ENCODE measurements around the gene TRIP12.

DNA sequence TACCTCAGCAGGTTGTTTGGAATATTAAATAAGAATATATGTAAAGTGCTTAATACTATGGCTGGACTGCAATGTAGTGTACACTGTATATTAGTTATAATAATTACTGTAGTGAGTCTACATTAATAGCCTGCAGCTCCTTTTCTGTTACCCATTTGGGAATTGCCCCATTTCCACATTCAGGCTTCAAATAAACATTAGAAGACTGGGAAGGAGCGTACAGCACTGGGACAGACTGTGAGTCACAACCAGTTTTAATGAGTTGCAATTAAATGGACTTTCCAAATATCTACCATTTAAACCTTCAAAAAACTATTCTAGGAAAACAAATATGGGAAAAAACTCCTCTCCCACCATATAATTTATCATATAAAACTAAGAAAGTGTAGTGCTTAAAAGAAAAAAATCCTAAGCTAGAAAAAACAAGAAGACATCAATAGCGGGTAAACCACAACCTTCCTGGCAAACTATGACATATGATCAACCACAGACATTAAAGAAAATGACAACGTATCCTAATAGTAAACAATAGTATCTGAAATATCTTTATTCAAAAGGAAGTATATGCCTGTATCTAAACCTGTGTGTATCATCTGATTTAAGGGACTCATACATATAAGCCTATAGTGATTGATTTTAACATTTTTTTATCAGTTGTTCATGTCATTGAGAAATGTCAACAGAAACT lies 86.1 kb downstream of the TRIP12 start:
- TF ChIP-seq, protein P1, sequence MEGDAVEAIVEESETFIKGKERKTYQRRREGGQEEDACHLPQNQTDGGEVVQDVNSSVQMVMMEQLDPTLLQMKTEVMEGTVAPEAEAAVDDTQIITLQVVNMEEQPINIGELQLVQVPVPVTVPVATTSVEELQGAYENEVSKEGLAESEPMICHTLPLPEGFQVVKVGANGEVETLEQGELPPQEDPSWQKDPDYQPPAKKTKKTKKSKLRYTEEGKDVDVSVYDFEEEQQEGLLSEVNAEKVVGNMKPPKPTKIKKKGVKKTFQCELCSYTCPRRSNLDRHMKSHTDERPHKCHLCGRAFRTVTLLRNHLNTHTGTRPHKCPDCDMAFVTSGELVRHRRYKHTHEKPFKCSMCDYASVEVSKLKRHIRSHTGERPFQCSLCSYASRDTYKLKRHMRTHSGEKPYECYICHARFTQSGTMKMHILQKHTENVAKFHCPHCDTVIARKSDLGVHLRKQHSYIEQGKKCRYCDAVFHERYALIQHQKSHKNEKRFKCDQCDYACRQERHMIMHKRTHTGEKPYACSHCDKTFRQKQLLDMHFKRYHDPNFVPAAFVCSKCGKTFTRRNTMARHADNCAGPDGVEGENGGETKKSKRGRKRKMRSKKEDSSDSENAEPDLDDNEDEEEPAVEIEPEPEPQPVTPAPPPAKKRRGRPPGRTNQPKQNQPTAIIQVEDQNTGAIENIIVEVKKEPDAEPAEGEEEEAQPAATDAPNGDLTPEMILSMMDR (IDR thresholded peaks at IDR 0.05) = no peak
- no peak for TF ChIP-seq EZH2 (IDR thresholded peaks at IDR 0.05; ENCODE audit: borderline replicate concordance, insufficient read depth, low read depth, low read length, poor library complexity, severe bottlenecking)
